Inferior parietal cortex (tissue), 1 donor: Measurements from ENCODE around the gene ARAP1.

Experiments used
- DNase-seq: peaks from one replicate; pipeline ENCODE4 v3.0.0-alpha.2; 2016; ENCODE audit errors: extremely low spot score

The ARAP1 gene

DNA sequence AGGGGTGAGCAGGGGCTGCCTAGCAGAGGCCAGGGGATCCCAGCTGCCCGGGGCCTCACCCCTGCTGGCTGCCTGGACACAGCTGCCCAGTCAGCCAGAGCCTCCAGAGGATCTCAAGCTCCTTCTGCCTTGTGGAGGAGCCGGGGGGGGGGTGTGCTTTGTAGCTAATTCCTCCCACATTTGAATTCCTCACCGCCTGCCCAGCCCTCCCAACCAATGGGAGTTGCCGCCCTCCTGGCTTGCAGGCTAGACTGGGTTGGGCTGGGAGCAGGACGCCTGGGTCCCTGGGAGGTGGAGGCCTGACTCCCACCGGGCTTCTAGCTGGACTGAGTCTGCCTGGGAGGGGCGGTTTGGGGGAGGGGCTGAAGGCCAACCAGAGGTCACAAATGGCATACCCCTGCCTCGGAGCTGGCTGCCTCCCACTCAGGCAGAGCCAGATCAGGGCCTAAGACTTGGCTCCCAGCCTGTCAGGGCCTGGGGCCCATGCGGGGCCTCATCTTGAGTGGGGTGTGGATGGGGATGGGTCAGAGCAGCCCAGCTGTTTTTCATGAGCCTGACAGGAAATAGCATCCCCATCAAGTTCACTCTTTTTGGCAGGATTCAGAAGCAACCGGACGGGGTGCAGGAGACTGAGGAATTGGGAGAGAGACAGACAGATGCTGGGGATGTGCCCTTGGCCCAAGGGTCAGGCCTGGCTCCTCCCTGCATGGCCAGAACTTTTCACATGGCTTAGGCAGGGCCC lies 48.8 kb downstream of the ARAP1 start:
- no peak for DNase-seq

DNA sequence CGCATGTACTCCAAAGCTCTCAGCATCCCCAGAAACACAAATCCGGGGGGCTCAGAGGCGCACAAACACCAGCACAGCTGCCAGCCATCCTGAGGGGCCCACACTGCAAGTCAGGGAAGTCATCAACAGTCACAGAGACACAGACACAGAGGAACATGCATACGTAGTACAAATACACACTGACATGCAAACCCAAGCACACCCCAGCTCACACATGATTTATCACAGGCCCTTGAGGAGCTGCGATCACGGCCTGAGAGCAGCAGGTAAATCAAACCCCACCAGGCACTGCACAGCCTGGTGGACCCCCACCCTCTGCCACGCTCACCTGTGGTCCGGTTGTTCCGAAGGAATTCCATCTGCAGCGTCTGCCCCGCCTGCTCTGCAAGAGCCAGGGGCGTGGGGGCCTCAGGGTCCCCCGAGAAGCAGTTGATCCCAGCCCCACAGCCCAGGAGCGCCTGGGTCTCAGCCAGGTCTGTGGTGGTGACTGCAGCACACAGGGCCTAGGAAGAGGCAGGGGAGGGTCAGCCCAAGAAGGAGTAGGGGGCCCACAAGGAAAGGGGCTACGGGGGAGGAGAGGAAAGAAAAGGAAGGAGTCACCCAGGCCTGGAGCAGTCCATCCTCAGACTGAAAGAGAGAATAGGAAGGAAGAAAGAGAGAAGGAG lies 49.5 kb downstream of the ARAP1 start:
- DNase-seq: no peak

DNA sequence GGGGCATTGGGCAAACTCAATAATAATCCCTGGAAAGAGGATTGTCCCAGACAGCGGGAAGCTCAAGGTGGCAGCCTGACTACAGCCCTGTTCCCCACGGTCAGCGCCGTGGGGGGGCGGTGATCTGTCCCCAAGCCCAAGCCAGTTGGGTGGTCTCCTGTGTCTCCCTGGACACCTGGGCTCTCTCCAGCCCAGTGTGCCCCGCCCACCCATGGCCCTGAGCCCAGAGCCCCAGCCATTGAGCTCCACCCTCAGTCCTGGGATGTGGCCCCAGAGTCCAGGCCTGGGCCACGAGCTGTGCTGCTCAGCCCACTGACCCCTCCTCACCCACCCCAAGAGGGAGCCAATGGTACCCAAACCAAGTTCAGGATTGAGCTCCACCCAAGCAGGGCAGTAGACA lies 50.1 kb downstream of the ARAP1 start:
- no peak for DNase-seq

DNA sequence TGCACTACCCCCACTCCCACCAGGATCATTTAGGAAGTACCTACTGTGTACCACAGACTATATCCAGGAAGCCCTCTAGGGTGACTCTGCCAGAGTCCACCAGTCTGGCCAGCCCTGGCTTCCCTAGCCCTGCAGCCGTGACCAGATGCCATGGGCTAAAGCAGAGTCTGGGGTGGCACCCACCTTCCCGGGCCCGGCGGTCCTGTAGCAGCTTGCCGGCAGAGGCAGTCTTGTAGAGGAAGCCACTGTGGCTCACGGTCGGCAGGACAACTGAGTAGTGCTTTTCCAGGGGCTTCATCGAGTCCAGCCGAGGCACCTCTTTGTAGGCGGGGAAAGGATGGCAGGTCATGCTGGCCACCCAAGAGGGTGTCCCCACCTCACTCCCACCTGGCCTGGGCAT lies 50.7 kb downstream of the ARAP1 start:
- DNase-seq: no peak

DNA sequence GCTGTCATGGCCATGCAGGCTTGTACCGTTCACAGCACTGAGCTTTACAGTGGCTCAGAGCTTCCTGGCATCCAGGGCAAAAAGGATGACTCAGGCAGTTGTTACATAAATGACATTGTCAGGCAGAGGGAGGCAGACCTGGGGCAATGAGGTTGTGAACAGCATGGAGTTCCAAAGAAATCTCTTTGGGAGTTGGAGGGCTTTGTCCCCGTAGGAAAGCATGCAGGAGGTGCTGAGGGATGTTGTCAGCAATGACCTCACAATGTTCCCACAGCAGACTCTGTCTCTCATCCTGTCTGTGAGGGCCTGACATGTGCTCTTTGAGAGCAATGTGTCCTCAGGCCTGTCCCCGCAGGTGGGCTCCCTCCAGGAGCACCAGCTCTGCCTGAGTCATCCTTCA lies 52.1 kb downstream of the ARAP1 start:
- DNase-seq: no peak

DNA sequence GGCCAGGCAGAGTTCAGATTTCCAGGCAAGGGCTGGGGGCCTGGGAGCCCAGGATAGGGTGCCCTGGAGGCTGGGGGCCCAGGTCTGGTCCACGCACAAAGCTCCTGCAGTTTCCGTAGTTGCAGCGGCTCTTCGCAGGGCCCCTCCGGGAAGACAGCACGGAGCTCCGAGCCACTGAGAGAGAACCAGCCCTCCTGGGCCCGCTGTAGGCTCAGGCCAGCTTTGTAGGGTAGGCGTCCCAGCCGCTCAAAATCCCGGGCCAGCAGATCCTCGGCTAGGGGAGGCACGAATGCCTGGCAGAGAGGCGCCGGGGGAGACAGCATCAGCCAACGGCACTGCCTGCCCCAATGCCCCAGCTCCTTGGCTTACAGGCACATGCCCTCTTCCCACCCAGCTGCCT lies 54.4 kb downstream of the ARAP1 start:
- DNase-seq: no peak

DNA sequence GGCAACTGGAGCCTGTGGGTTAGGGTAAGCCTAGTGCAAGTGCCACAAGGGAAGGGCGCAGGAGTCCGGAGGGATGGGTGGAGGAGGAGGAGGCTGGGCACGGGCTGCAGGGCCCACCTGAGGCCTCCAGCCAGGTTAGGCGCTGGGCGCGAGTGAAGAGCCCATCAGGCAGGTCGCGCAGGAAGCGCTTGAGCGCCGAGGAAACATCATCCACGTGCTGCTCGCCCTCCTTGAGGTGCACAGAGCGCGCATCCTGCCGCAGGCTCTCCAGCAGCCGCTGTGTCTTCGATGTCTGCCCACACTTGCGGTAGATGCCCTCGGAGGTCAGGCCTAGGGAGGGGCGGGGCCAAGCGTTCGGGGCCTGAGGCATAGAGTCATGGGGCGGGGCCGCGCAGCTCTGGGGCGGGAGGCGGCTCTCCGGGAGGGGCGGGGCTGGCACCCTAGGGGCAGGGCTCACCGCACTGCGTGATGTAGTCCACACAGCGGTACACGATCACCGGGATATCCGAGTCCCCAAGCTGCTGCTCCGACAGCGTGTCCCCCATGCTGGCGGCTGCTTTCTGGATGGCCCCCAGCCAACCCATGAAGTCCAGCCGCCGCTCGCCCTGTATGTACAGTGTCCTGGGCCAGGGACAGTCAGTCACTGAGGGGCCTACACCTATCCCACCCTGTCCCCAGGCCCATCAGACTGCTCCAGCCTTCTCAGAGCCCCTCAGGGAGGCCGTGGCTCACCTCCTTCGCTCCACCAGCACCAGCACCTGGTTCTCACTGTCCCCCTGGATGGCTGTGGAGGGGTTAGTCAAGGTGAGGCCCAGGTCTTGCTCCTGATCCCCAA lies 55.1 kb downstream of the ARAP1 start:
- no peak for DNase-seq

DNA sequence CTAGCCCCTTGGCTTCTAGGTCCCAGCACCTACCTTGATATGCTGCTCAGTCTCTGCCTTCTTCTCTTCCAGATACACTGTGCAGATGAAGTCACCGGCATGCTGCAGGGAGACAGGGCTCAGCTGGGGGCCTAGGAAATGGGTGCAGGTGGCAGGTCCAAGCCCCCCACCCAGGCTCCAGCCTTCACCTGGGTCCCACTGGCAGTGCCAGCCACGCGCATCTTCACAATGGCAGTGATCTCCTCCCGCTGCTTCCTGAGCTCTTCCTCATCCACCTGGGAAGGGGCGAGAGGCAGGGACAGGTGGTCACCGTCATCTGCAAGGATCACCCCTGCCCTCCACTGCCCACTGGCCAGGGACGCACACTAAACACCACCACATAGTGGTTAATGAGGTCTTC lies 56.9 kb downstream of the ARAP1 start:
- no peak for DNase-seq

DNA sequence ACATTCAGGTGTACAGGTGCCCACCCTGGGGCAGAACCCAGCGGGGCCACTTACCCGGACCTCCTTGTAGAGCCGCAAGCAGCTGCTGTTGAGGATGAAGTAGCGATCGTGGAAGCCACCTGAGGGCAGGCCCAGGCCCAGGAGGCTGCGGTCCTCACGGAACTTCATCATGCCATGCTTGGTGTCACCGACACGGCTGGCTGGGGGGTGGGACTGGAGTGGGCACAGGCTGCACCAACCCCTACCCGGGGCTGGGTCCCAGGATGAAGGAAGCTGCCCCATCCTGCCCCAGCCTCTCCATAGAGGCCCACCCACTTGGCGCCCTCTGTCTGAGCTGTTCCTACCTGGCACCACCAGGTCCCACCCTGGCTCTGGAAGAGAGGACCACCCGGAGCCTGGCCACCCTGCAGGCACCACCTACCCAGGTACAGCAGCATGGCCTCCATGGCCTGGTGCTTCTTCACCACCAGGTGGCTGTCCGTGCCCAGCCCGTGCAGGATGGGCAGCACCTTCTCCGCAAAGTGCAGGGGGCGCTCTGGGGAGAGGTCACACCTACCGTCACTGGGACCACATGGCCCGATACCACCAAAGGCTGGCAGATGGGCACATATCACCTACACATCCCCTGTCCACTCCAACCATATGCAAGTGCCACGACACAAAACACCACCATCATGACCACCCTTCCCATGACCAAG lies 58.8 kb downstream of the ARAP1 start:
- no peak for DNase-seq

DNA sequence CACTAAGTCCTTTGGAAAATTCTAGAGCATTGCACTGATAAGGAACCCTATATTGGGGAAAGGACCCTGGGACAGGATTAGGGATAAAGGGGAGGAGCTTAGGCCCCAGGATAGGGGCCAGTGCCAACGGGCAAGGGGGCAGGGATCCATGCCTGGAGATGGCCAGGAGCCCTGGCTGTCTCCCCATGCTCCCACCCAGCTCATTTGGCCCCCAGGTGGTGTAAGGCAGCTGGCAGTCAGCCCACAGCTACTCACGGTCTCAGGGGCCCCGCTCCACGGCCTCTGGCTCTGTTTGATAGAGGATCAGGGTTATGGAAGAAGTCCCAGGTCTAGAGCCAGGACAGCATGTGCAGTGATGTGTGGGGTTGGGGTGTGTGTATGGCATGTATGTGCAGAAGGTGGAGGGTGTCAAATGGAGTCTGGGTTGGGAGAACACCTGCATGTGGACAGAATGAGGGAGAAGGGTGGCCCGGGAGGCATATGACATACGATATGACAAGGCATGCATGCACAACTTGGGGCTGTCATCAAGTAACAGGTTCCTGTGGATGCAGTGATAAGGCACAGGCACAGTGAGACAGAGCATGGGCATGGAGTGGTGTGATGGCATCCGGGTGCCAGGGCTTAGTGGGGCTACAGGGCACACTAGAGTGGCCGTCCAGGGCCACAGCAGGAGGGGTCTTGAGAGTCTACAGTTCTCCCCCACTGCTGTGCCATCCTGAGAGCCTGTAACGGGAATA lies 59.5 kb downstream of the ARAP1 start:
- DNase-seq: no peak

DNA sequence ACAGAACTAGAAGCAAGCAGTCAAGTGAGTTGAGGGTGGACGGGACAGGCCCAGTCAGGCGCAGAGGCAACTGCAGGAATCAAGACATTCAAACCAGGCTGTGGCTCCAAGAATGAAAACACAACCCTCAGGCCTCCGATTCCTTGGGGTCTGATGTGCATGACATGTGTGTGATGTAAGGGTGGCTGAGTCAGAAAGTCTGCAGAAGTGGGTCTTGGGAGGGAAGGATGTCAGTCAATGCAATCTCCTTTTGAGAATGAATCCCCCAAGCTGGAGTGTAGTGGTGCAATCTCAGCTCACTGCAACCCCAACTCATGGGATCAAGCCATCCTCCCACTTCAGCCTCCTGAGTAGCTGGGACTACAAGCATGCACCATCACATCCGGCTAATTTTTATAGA lies 62.0 kb downstream of the ARAP1 start:
- DNase-seq: no peak

DNA sequence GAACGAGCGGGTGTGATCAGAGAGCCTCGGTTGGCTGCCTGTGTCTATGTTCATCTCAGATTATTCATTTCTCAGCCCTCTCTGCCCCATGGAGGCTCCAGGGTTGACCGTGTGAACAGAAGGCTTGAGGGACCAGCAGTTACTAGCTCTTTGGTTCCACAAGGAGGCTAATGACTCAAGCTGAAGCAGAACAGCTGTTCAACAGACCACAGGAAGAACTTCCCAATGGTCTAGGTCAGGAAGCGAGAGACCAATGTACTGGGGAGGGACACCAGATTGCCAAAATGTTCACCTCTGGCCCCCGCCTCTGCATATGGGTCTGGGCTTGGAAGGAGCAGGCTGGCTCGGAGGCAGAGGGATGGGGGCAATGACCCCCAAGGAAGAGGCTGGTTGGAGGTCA lies 63.3 kb downstream of the ARAP1 start:
- no peak for DNase-seq

DNA sequence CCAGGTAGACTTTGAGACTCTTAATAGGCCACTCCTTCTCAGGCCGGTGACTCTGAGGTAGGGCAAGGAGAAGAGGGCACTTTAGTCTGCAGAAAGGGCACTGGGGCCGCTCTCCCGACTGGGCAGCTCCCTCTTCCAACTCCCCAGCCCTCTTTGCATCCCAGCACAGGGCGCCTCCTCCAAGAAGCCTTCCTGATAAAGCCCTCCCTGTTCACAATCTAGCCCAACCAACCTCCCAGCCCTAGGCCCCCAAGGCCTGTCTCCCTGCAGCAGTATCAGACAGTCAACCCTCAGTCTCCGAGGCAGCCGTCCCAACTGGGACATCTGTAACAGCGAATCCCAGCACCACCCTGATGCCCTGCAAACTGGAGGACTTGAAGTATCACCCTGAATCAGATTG lies 63.7 kb downstream of the ARAP1 start:
- no peak for DNase-seq

DNA sequence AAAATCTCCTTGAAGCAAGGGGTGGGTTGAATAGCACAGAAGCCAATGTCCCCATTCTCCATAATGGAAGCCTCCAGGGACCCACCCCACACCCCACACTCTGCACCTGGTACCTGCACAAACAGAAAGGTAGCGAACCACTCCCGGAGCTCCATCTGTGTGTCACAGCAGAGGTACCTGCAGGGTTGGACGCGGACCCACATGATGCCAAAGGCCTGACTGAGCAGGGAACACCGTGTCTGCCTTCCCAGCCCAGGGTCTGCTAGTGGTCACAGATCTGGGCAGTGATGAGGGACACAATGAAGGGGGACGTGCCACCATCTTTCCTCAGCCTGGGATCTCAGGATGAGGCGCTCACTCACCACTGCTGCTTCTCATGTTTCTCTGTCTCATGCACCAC lies 64.9 kb downstream of the ARAP1 start:
- DNase-seq: no peak

DNA sequence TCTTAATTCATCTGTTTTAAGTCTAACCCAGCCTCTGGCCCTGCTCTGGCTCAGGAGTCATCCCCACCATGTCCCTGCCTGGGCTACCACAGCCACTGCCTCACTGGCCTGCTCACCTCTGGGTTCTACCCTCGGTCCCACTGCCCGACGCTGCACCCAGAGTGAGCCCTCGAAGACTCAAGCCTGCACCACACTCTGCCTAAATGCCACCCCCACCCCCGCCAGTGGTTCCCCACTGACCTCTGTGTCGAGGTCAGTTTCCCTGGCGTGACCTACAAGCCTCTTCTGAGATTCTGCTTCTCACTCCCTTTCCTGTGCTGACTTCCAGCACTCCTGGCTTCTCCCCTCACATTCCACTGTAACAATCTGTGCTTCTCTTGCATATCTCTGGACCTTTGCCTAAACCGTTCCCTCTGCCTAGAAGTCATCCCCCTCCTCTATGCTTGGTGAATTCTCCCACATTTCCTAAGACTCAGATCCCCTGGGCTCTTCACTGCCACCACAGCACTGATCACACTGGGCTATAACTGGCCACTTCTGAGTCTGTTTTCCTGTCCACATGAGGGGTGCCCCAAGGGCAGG lies 65.5 kb downstream of the ARAP1 start:
- DNase-seq: no peak

DNA sequence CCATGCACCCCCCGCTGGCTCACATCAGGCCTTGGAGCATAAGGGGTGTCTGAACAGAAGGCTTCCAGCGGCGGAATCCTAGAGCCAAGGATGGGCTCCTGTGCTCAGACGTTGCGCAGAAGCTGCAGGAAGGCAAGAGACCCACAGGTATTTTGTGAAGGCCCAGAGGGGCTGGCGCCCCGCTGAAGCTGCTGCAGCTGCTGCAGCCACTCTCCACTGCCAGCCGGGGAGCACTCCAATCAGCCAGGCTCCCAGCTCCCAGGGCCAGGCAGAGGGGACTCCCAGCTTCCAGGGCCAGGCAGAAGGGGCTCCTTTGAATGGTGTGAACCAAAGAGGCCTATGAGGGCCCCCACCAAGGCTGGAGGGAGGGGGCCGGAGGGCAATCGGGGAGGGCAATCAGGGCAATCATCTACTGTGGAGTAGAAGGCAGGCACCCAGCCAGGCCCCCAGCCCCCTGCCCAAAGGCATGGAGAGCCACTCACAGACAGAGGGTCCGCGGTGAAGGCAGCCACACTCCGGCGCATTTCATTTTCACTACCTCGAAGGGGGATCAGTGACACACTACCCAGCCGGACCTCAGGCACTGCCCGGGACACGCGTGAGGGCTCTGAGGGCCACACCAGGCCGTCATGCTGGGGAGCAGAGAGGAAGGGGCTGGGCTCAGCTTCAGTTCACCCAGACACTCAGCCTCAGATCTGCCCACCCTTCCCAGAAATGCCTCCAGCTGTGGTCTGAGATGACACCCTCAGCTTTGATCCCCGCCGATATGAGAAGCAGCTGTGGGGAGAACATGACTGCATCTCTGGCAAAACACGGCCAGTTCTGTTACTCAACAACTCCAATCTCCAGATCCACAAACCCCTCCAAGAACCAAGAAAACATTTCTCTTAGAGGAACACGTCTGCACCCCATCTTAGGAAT lies 66.4 kb downstream of the ARAP1 start:
- DNase-seq: no peak

DNA sequence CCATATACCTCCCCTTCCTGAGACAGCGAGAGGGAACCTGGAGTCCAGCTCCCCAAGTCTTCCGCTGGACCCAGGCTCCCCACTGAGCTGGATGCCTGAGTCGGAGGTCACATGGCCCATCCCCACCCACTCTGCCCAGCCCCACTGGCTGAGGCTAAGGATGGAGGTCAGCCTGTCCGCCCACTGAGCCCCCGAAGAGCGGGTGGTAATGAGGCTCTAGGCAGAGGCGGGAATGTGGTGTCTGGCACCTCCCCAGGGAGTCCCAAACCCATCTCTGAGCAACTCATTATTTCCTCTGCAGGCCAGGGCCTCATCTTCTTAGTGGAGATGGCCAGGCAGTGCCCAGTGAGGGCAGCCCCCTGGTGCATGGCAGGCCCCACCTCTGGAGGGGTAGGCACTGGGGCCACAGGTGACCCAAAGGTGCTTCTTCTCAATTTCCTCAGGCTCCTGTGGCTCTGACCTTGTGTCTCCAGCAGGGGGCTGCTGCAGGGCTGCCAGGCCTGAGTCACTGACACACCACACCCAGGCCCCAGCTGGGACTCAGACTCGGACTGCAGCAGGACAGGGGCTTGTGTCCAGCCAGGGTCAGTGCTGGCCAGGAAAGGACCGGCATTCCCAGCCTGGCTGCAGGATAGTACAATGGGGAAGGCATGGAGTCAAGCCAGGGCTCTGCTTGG lies 67.8 kb downstream of the ARAP1 start:
- no peak for DNase-seq

DNA sequence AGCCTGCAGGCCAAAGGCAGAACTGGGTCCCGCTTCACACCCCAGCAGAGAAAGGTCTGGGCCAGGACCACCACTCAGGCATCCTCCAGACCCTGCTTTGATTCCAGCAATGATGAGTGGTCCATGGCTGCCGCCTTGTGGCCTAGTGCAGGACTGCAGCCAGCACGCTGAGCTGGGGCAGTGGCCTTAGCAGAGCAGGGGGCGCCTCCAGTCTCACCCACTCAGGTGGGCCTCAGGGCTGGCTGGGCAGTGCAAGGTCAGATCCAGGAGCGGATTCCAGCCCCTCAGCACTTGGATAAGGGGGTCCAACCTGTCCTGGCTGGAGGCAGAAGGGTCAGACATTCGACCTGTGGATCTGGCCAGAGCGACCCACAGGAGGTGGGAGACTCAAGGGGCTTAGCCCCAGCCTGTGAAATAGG lies 68.4 kb downstream of the ARAP1 start:
- peak; percentile 73 for DNase-seq

DNA sequence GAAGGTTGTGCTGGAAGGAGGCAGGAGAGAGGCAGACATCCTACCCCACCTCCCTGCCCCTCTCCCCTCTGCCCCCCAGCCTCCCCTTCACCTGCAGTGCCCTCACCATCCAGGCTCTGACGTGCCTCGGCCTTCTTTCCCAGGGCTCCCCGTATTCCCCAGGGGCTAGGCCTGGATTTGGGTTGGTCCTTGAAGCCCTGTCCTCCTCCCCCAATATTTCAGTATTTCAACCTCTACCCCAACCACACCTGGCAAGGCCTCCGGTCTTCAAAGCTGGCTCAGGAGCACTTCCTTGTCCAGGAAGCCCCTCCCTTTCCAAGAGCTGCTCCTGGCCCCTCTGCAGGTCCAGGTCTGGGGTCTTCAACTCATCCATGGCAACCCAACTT lies 69.4 kb downstream of the ARAP1 start:
- no peak for DNase-seq
